Measurements from ENCODE around the gene ZNF891.
A peak's percentile ranks its signal among the peaks of the same experiment; 100 is the strongest.

Gene ZNF891

DNA sequence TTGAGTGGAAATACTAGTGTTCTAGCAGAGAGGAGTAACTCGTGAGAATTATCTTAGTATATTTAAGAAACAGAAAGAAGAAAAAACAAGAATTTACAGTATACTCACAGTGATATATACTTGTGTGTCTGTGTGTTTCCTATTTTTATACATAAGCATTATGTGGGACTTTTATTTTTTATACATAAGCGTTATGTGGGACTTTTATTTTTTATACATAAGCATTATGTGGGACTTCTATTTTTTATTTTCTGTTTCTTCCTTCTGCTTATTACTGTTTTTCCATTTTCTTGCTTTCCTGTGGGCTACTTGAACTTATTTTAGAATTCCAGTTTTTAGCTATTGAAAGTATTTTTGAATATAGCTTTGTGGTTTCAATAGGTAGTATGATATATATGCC, 56.2 kb downstream of the ZNF891 start:
- H3K4me3 ChIP-seq (ENCODE audit: low read depth, low read length): no peak overlapping the region
- TF ChIP-seq, protein P1, sequence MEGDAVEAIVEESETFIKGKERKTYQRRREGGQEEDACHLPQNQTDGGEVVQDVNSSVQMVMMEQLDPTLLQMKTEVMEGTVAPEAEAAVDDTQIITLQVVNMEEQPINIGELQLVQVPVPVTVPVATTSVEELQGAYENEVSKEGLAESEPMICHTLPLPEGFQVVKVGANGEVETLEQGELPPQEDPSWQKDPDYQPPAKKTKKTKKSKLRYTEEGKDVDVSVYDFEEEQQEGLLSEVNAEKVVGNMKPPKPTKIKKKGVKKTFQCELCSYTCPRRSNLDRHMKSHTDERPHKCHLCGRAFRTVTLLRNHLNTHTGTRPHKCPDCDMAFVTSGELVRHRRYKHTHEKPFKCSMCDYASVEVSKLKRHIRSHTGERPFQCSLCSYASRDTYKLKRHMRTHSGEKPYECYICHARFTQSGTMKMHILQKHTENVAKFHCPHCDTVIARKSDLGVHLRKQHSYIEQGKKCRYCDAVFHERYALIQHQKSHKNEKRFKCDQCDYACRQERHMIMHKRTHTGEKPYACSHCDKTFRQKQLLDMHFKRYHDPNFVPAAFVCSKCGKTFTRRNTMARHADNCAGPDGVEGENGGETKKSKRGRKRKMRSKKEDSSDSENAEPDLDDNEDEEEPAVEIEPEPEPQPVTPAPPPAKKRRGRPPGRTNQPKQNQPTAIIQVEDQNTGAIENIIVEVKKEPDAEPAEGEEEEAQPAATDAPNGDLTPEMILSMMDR (conservative IDR thresholded peaks at IDR 0.05; ENCODE audit: low read depth, low read length): no peak
- no peak for DNase-seq (ENCODE audit: low read depth)

DNA sequence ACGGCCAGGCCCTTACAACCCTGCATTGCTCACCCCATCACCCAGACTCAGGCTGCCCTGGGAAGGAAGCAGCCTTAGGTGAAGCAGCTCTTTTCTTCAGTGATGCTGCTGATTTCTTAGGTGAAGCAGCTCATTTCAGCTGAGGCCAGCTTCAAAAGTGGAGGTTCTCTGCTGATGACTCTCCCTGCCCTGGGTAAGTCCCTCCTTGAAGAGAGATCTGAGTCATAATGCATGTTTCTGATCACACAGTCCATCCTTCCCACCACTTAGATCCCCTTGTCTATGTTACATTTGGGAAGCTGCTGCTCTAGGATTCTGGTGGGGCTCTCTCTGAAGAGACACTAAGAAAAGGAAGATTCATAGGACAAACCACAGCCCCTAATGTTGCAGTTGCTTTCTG, 66.5 kb downstream of the ZNF891 start:
- no peak for DNase-seq (ENCODE audit: low read depth)
- no peak overlapping the region for H3K4me3 ChIP-seq (ENCODE audit: low read depth, low read length)
- TF ChIP-seq, protein P1 (conservative IDR thresholded peaks at IDR 0.05; ENCODE audit: low read depth, low read length): no peak

DNA sequence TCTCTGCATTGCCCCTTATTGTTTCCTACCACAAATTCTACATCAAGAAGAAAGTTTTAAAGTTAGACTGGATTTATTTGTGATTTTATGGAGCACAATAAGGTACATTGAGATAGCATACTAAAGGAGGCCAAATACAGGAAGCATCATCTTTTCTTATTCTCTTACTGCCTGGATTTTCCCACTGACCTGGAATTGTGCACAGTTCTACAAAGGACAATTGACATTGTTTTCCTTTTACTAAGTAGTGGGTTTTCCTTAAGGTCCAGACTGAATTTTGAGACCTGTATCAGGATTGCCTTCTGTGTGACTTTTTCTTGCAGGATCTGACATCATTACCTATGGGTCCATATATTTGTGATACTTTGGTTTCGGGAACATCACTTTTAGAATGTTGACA, 68.1 kb downstream of the ZNF891 start:
- DNase-seq (ENCODE audit: low read depth): no peak
- TF ChIP-seq, protein P1 (conservative IDR thresholded peaks at IDR 0.05; ENCODE audit: low read depth, low read length): no peak
- H3K4me3 ChIP-seq (ENCODE audit: low read depth, low read length): no peak overlapping the region

DNA sequence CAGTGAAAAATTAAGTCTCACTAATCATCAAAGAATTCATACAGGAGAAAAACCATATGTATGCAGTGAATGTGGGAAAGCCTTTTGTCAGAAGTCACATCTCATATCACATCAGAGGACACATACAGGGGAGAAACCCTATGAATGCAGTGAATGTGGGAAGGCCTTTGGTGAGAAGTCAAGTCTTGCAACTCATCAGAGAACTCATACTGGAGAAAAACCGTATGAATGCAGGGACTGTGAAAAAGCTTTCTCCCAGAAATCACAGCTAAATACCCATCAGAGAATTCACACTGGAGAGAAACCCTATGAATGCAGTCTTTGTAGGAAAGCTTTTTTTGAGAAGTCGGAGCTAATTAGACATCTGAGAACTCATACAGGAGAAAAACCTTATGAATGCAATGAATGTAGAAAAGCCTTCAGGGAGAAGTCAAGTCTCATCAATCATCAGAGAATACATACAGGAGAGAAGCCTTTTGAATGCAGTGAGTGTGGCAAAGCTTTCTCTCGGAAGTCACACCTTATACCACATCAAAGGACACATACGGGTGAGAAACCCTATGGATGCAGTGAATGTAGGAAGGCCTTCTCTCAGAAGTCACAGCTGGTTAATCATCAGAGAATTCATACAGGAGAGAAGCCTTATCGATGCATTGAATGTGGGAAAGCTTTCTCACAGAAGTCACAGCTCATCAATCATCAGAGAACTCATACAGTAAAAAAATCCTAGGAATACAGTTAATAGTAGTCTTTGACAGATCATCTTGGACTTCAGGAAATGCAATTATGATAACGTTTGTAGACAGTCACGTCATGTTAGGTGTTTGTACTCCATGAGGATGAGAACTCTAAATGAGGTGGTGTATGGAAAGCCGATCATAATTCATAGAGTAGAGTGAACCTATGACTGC, 71.6 kb downstream of the ZNF891 start:
- peak; percentile 12 for DNase-seq (ENCODE audit: low read depth)

DNA sequence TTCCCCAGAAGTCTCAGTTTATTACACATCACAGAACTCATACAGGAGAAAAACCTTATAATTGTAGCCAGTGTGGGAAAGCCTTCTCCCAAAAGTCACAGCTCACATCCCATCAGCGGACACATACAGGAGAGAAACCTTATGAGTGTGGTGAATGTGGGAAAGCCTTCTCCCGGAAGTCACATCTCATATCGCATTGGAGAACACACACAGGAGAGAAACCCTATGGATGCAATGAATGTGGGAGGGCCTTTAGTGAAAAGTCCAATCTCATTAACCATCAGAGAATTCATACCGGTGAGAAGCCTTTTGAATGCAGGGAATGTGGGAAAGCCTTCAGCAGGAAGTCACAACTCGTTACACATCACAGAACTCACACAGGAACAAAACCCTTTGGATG, 72.6 kb downstream of the ZNF891 start:
- H3K4me3 ChIP-seq (ENCODE audit: low read depth, low read length): no peak overlapping the region
- TF ChIP-seq, protein P1 (conservative IDR thresholded peaks at IDR 0.05; ENCODE audit: low read depth, low read length): no peak
- peak; percentile 19 for DNase-seq (ENCODE audit: low read depth)

More for the DNA sequence above, 71.6 kb downstream of the ZNF891 start:
- no peak overlapping the region for H3K4me3 ChIP-seq (ENCODE audit: low read depth, low read length)
- TF ChIP-seq, protein P1 (conservative IDR thresholded peaks at IDR 0.05; ENCODE audit: low read depth, low read length): no peak

All from choroid plexus epithelial cell (primary cell).